Upper lobe of left lung (tissue), 6 donors: ENCODE data around the gene PYDC1. TPM values are rescaled to one million over a fixed set of nuclear protein-coding genes. Genes with fewer than 3 reads are reported as not detected.

Experiments used
- ATAC-seq, 2 donors: fragments of 200-7000 bp; cut with Tn5 transposase; one replicate each; pipeline ENCODE4 v1.9.1; 2022; ENCODE audit warnings: mild to moderate bottlenecking in 2 of 2, moderate library complexity in 2 of 2; ENCODE audit not compliant: low FRiP score in 2 of 2
- DNase-seq, 2 donors: peaks; one replicate each; pipeline ENCODE4 v3.0.0-alpha.2; 2019 to 2020
- H3K27ac ChIP-seq, 4 donors: fragments of 200-600 bp; sonication (generic); one replicate each; pipeline ENCODE4 v1.5.1; 2016 to 2019
- H3K27me3 ChIP-seq, 4 donors: fragments of 200-600 bp; sonication (generic); one replicate each; pipeline ENCODE4 v1.5.1; 2017 to 2019
- H3K36me3 ChIP-seq, 4 donors: fragments of 200-600 bp; sonication (generic); one replicate each; pipeline ENCODE4 v1.5.1; 2016 to 2019
- H3K4me1 ChIP-seq, 4 donors: fragments of 200-600 bp; sonication (generic); one replicate each; pipeline ENCODE4 v1.5.1; 2018 to 2019
- H3K4me3 ChIP-seq, 4 donors: fragments of 200-600 bp; sonication (generic); one replicate each; pipeline ENCODE4 v1.5.1; 2017 to 2019; ENCODE audit warnings: mild to moderate bottlenecking in 2 of 4, moderate library complexity in 1 of 4
- H3K9me3 ChIP-seq, 4 donors: fragments of 200-600 bp; sonication (generic); one replicate each; pipeline ENCODE4 v1.5.1; 2018 to 2019
- CTCF ChIP-seq, 6 experiments: fragments of 450-650 bp in 4 of 6; fragments of 200-600 bp in 2 of 6; sonication (generic) in 2 of 6; IDR thresholded peaks; one replicate each; pipeline ENCODE4 v1.5.1; 2016 to 2019; ENCODE audit warnings: antibody characterized with exemption in 6 of 6
- EP300 ChIP-seq, 4 donors: sonication (generic); formaldehyde crosslinking; IDR thresholded peaks; one replicate each; pipeline ENCODE4 v1.5.1; 2017; ENCODE audit warnings: antibody characterized with exemption in 4 of 4, control low read depth in 2 of 4
- POLR2A ChIP-seq, 4 donors: fragments of 450-650 bp; IDR thresholded peaks; one replicate each; pipeline ENCODE4 v1.5.1; 2016 to 2017; ENCODE audit warnings: antibody characterized with exemption in 4 of 4, mild to moderate bottlenecking in 2 of 4
- POLR2AphosphoS5 ChIP-seq, 2 donors: sonication (generic); formaldehyde crosslinking; IDR thresholded peaks; one replicate each; pipeline ENCODE4 v1.5.1; 2017; ENCODE audit warnings: antibody characterized with exemption in 2 of 2
- WGBS, 2 donors: methylation state at CpG; one replicate each; pipeline ENCODE4 v1.1.5; 2017 to 2018; 5-methylcytosine and 5-hydroxymethylcytosine counted together
- total RNA-seq, 6 donors: library from RNA; depleted of rRNA in 4 of 6; stranded (reverse); fragments of >200 nt in 4 of 6; gene quantifications; one replicate each; pipeline versions ENCODE4 v1.1.0 to v1.2.1, GENCODE V29; 2016 to 2021
- donor health status: DM: no; HTN: no; CAD: no; lungs with moderate emphysema.
- donor health status: DM: no; HTN: yes; CAD: no; lungs with severe emphysema.

The PYDC1 gene
- total RNA-seq, 6 donors from 2014 or later = not detected

GRCh38 chr16:31258366-31258765 lies 41.4 kb upstream of the PYDC1 start:
- Histone ChIP-seq H3K4me1 (peaks cover 0 to 10% (median 2%) of the 10 kb centered on the region in 4 donors), H3K27ac (no peak overlapping the region), H3K9me3 (no peaks in the 10 kb centered on the region), H3K4me3 (no peak overlapping the region), H3K27me3 (no peaks in the 10 kb centered on the region), H3K36me3 (no peaks in the 10 kb centered on the region)
- TF ChIP-seq EP300 (IDR thresholded peaks at IDR 0.05) = no peak
- TF ChIP-seq POLR2A (IDR thresholded peaks at IDR 0.05) = no peak
- no peak for TF ChIP-seq POLR2AphosphoS5 (IDR thresholded peaks at IDR 0.05)
- TF ChIP-seq CTCF (IDR thresholded peaks at IDR 0.05) = no peak
- WGBS, 2 donors = 85 to 89% methylated on average over 4 of the region's 4 CpGs
- DNase-seq = no peak
- ATAC-seq = no peak

GRCh38 chr16:31256466-31256865 lies 39.5 kb upstream of the PYDC1 start:
- 71 to 86% methylated on average over 7 to 8 of the region's 8 CpGs for WGBS, 2 donors
- Histone ChIP-seq H3K4me1 (peaks cover 0 to 10% (median 2%) of the 10 kb centered on the region in 4 donors), H3K27ac (no peak overlapping the region), H3K27me3 (no peaks in the 10 kb centered on the region), H3K4me3 (no peak overlapping the region), H3K36me3 (no peaks in the 10 kb centered on the region), H3K9me3 (no peaks in the 10 kb centered on the region)
- TF ChIP-seq CTCF (IDR thresholded peaks at IDR 0.05) (no peak), EP300 (IDR thresholded peaks at IDR 0.05) (no peak), POLR2A (IDR thresholded peaks at IDR 0.05) (no peak), POLR2AphosphoS5 (IDR thresholded peaks at IDR 0.05) (no peak)
- ATAC-seq = no peak
- no peak for DNase-seq

GRCh38 chr16:31253642-31254045 lies 36.7 kb upstream of the PYDC1 start:
- Histone ChIP-seq H3K27ac (peak overlapping the region; percentile 60 to 81 (median 70)), H3K9me3 (no peaks in the 10 kb centered on the region), H3K4me3 (no peak overlapping the region), H3K27me3 (no peaks in the 10 kb centered on the region), H3K4me1 (no peaks in the 10 kb centered on the region), H3K36me3 (no peaks in the 10 kb centered on the region)
- 40 to 44% methylated on average over 5 of the region's 5 CpGs for WGBS, 2 donors
- no peak for TF ChIP-seq CTCF (IDR thresholded peaks at IDR 0.05)
- TF ChIP-seq POLR2A (IDR thresholded peaks at IDR 0.05) = peak in 1 of 4 donors; percentile 25
- peak in 1 of 4 donors; percentile 13 for TF ChIP-seq EP300 (IDR thresholded peaks at IDR 0.05)
- TF ChIP-seq POLR2AphosphoS5 (IDR thresholded peaks at IDR 0.05) = peak; percentile 57 to 61
- DNase-seq = peak in 1 of 2 donors; percentile 82
- ATAC-seq = peak; percentile 77 to 88

- WGBS, 2 donors = 93 to 100% methylated on average over 5 of the region's 5 CpGs
- ATAC-seq = no peak
- Histone ChIP-seq H3K36me3 (no peaks in the 10 kb centered on the region), H3K9me3 (no peaks in the 10 kb centered on the region), H3K4me1 (no peaks in the 10 kb centered on the region), H3K27me3 (no peaks in the 10 kb centered on the region), H3K27ac (no peak overlapping the region), H3K4me3 (no peak overlapping the region)
- no peak for DNase-seq
- TF ChIP-seq EP300 (IDR thresholded peaks at IDR 0.05) (no peak), POLR2AphosphoS5 (IDR thresholded peaks at IDR 0.05) (no peak), CTCF (IDR thresholded peaks at IDR 0.05) (no peak), POLR2A (IDR thresholded peaks at IDR 0.05) (no peak)
Observed at GRCh38 chr16:31251435-31251834, 34.5 kb upstream of the PYDC1 start.

GRCh38 chr16:31250782-31251384 lies 33.9 kb upstream of the PYDC1 start:
- DNase-seq (no peak), ATAC-seq (no peak)
- H3K9me3 ChIP-seq = no peaks in the 10 kb centered on the region
- WGBS, 2 donors = 88 to 91% methylated on average over 6 to 7 of the region's 7 CpGs
- no peaks in the 10 kb centered on the region for H3K36me3 ChIP-seq
- H3K4me3 ChIP-seq = no peak overlapping the region
- no peaks in the 10 kb centered on the region for H3K27me3 ChIP-seq
- H3K4me1 ChIP-seq = no peaks in the 10 kb centered on the region
- TF ChIP-seq EP300 (IDR thresholded peaks at IDR 0.05) (no peak), POLR2AphosphoS5 (IDR thresholded peaks at IDR 0.05) (no peak), CTCF (IDR thresholded peaks at IDR 0.05) (no peak), POLR2A (IDR thresholded peaks at IDR 0.05) (no peak)
- H3K27ac ChIP-seq = no peak overlapping the region
